GM12892 (cell line): ENCODE data around the gene ARL5A.

Experiments
- POLR2A ChIP-seq: IDR thresholded peaks from 2 replicates; pipeline ENCODE4 v1.6.1; 2011; ENCODE audit warnings: low read depth, low read length, control low read depth
- POLR2AphosphoS5 ChIP-seq: IDR thresholded peaks from 2 replicates; pipeline ENCODE4 v1.6.1; 2011; ENCODE audit warnings: low read depth, low read length, control low read depth
- TAF1 ChIP-seq: IDR thresholded peaks from 2 replicates; pipeline ENCODE4 v1.6.1; 2011; ENCODE audit warnings: low read depth, mild to moderate bottlenecking, control low read depth, low read length, borderline replicate concordance

GRCh38 chr2:151783133-151783520 is 45.1 kb downstream of the ARL5A start:
- no peak for TF ChIP-seq POLR2A
- no peak for TF ChIP-seq POLR2AphosphoS5
- no peak for TF ChIP-seq TAF1
